Activated CD4-positive, alpha-beta T cell treated with anti-CD3 and anti-CD28 coated beads for 4 hours (primary cell): Measurements from ENCODE around the gene VPS45.

Source experiments
- DNase-seq, 2 donors: peaks; one replicate each; pipeline ENCODE4 v3.0.0-alpha.2; 2020

Gene VPS45

GRCh38 chr1:150073516-150073915 lies 5.9 kb downstream of the VPS45 start:
- DNase-seq: no peak

GRCh38 chr1:150076066-150076465 lies 8.5 kb downstream of the VPS45 start:
- DNase-seq: no peak

- DNase-seq: no peak
Observed at GRCh38 chr1:150076985-150077384, 9.4 kb downstream of the VPS45 start.

GRCh38 chr1:150080784-150081183 lies 13.2 kb downstream of the VPS45 start:
- DNase-seq: no peak

- DNase-seq: no peak
Observed at GRCh38 chr1:150082494-150082893, 14.9 kb downstream of the VPS45 start.

- DNase-seq: no peak
Observed at GRCh38 chr1:150083907-150084306, 16.3 kb downstream of the VPS45 start.

- DNase-seq: no peak
Observed at GRCh38 chr1:150085406-150085805, 17.8 kb downstream of the VPS45 start.

GRCh38 chr1:150087415-150087814 lies 19.8 kb downstream of the VPS45 start:
- DNase-seq: no peak

- no peak for DNase-seq
Observed at GRCh38 chr1:150089846-150090520, 22.4 kb downstream of the VPS45 start.

- DNase-seq: no peak
Observed at GRCh38 chr1:150092180-150092791, 24.7 kb downstream of the VPS45 start.

- DNase-seq: no peak
Observed at GRCh38 chr1:150093805-150094204, 26.2 kb downstream of the VPS45 start.

GRCh38 chr1:150094734-150095265 lies 27.2 kb downstream of the VPS45 start:
- DNase-seq: no peak

GRCh38 chr1:150102986-150103385 lies 35.4 kb downstream of the VPS45 start:
- DNase-seq: no peak

- peak; percentile 5 to 12 for DNase-seq
Observed at GRCh38 chr1:150106341-150106740, 38.8 kb downstream of the VPS45 start.

- DNase-seq: no peak
Observed at GRCh38 chr1:150109586-150109985, 42.0 kb downstream of the VPS45 start.

GRCh38 chr1:150110116-150110515 lies 42.5 kb downstream of the VPS45 start:
- no peak for DNase-seq

GRCh38 chr1:150111670-150112069 lies 44.1 kb downstream of the VPS45 start:
- DNase-seq: no peak

- no peak for DNase-seq
Observed at GRCh38 chr1:150115121-150115520, 47.5 kb downstream of the VPS45 start.

GRCh38 chr1:150118716-150119115 lies 51.1 kb downstream of the VPS45 start:
- no peak for DNase-seq

- no peak for DNase-seq
Observed at GRCh38 chr1:150121236-150121862, 53.8 kb downstream of the VPS45 start.

- no peak for DNase-seq
Observed at GRCh38 chr1:150126811-150127210, 59.2 kb downstream of the VPS45 start.

- DNase-seq: no peak
Observed at GRCh38 chr1:150127464-150127863, 59.9 kb downstream of the VPS45 start.

- DNase-seq: peak; percentile 13 to 14
Observed at GRCh38 chr1:150127868-150128267, 60.3 kb downstream of the VPS45 start.

- DNase-seq: no peak
Observed at GRCh38 chr1:150132372-150132771, 64.8 kb downstream of the VPS45 start.
